Effector CD8-positive, alpha-beta T cell (primary cell): Measurements from ENCODE around the gene ARSG.
"Not testable (repeated sequence)": the region's sequence is repeated elsewhere in the genome, so short reads cannot be mapped to it uniquely, and the experiment has no call there.

Experiments used
- DNase-seq: peaks from one replicate; lab custom pipeline; 2025; lab: John Stamatoyannopoulos, UW

ARSG gene

DNA sequence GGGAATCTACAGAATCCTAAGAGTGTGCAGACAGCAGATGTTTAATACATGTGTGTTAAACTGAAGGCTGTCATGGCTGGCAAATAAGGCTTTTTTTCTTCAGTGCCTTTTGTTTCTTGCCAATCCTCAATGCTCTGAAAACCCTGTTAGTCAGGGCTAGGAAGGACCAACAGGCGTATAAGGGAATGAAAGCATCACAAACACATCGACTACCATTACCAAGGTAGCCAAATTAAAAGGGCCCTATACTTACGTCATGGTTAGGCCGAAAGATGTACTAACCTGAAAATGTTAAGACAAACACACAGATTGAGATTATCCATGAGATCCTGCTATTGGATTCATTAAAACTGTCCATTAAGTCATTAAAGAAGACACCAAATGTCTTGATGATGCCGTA, 13.5 kb upstream of the ARSG start:
- no peak for DNase-seq

DNA sequence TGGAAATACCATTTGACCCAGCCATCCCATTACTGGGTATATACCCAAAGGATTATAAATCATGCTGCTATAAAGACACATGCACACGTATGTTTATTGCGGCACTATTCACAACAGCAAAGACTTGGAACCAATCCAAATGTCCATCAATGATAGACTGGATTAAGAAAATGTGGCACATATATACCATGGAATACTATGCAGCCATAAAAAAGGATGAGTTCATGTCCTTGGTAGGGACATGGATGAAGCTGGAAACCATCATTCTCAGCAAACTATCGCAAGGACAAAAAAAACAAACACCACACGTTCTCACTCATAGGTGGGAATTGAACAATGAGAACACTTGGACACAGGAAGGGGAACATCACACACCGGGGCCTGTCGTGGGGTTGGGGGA, 9.3 kb upstream of the ARSG start:
- not testable (repeated sequence) for DNase-seq

DNA sequence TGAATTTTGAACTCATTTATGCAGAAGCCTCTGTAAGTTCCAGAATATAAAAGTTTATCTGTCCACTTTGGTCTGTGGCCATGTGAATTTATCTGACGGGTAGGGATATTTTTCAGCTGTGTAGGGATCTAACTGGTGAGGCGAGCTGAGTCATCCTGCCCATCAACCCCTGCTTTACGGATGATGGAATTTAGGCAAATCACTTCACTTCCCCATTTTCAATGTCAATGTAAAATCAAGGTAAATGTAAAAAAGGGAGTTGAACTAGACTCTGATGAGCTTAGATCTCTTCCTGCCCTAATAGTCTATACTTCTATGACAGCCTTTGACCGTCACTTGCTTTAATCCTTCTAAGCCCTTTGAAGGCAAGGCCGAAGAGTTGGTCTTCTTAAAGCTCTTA, 2.9 kb upstream of the ARSG start:
- no peak for DNase-seq

DNA sequence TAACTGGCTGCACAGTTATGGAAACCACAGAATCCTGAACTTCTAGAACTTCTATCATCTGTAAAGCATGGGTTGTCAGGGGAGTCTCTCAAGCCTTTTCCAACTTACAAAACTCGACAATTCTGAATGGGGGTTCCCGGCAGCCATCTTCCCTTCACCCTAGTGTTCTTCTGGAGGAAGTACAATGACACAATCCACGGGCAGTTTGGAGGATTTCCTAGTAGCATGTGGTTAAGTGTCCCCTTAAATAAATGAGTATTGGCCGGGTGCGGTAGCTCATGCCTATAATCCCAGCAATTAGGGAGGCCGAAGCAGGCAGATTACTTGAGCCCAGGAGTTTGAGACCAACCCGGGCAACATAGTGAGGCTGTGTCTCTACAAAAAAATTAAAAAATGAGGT, 2.5 kb upstream of the ARSG start:
- DNase-seq, result no peak

DNA sequence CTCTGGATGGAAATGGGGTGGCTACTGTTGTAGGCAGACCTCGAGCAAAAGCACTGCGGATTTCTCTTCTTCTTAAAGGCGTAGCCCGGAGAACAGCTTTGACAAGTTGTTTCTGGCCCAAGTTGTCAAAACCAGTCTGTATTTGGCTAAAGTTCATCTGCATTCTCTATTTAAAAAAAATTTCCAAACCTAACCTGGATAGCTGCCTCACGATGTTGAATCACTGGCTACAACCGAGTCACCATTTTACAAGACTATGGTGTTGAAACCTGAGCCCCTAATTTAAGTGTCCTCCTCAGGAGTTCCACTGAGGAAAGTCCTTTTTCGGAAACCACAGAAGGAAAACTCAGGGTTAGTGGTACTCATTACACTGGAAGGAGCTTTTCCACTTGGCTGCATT, 1.8 kb upstream of the ARSG start:
- no peak for DNase-seq

DNA sequence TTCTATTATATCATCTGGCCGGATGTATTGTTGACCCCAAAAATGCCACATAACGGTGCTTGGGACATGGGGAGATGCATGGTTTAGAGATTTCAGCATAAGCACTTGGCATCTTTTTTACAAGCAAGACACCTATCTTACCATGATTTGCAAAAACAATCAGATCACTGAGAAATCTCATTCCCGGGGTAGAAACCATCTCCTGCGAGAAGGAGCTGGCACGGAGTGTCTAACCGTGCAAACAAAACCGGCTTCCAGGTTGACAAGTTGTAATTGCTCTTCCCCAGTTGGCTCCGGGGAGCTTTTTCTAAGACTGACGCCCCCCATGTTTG, 1.4 kb upstream of the ARSG start:
- DNase-seq, result no peak

DNA sequence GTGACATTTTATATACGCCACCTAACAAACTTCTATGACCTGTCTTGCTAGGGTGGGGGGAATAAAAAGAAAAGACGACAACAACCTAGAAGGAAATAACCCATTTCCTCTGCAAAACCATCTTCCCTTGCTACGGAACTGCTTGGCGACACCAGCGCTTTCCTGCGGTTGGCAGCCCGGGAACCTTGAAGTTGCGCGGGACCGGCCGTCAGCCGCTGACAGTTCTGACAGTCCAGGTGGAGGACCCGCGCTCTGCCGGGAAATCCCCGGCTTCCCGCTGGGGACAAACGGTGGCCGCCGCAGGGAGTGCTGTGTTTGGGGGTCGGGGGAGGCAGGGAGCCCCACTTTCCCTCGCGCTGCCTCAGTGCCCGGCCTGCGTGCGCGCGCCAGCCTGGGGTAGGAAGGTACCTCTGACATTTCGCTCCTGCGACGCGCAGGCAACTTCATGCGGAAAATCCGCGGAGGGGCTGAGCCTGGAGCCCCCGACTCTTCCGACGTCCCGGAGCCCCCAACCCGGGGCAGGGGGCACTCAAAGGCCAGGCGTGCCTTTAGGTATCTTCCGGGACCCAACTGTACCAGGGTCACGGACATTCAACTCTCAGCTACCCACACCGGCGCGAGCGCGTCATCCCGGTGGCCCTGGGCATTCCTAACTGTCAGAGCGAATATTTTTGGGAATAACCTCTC, 884 bp upstream of the ARSG start:
- DNase-seq, result peak; percentile 49

DNA sequence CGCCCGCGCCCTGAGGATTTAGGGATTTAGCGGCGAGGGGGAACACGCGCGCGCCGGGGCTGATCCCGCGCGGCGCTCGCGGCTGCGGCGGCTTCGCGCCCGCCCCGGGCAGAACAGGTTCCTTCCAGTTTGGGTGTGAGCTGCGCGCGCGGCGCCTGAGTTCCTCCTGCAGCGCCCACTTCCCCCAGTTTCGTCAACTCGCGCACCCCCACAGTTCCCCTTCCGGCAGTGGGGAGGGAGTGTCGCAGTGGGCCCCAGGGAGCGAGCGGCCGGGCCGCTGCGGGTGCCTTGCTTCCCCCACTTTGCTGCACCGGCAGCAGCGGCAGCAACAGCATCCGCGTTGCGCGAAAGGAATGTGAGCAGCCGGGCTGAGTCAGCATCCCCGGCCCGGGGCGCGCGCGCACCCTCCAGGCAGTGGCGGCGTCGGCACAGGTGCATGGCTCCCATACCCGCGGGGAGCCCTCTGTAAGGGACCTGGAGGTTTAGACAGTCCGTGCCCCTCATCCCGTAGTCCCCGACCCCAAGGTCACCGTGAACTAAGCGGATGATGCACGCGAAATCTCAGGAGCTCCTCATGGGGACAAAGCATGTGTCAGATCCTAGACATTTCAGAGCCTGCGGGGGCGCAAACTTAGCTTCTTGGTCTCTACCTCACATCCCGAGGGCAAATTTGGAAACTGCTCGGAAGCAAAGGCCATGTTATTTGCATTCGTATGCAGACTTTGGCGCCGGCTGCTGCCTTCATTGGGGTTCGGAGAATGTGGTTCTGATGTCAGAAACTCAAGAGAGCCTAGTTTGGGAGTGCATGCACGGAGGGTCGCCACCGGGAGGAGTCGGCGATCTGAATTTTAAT, 767 bp downstream of the ARSG start:
- peak; percentile 80 for DNase-seq

DNA sequence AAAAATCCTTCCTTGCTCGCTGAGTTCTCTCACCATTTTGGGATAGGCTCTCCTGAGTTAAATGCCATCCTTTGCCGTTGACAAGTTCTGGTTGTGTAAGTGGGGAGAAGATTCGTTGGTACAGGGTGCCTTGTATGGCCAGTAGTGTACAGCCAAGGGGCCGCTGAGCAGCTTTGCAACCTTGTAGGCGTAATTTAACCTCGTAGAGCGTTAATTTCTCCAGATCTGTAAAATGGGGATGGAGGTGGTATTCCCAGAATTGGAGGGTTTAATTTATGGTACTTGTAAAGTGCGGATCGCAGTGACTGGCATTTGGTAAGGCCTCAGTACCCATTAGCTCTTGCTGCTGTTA, 1.4 kb downstream of the ARSG start:
- DNase-seq, result no peak

DNA sequence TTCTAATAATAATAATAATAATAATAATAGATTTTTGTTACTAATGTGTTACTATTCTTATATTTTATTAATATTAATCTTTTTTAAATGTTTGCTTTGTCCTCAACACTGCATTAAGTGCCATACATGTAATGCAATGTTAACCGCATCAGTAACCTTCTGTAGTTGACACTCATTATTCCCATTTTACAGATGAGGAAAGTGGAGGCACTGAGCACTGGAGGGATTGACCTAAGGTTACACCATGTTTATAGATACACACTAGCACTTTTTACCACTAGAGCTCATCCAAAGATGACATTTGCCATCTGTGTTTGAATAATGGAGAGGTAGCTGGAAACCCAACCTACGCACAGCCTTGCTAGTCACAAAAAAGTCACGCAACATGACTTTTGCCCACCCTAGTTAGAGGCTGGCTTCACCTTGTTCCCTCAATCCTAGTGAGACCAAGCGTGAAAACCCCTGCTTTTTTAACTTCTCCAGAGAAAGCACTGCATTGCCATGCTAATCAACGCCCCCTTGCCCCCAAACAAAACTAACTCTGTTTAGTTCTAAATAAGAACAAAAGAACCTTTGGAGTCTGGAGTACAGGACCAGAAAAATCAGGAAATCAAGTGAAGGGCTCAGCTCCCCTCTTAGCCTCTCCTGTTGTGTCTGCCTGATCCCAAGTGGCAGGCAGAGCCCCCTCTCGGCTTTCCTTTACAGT, 2.3 kb downstream of the ARSG start:
- DNase-seq, result no peak

DNA sequence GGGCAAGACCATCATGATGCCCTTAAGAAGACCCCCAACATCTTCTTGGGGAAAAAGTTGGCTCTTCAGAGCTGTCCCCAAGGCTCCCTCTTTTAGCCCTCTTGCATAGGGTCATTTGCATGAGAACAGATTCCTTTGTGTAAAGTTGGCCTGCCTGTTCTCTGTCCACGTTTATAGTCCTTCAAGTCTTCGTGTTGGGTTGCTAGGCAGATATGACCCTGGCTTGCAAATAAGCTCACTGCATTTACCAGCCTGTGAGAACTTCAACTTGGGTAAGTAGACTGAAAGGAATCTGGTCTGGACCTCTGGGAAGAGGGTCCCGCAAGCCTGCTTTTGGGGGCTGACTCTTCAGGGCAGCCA, 2.9 kb downstream of the ARSG start:
- DNase-seq, result no peak

DNA sequence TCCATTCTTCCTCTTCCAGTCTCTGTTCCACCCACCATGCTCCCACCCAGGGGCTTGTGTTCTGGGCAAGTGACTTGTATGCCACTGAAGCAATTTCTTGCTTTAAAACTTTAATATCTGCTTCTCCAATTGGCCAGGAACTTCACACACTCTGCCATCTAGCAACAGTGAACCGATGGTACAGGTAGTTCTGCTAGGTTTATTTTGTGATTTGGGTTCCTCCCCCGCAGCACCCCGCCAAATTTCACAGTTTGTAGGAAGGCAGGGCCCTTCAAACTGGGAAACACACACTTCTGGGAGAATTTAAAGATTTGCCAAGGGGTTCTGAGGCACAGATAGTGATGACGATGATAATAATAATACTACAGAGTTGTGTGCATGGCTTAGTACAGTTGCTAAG, 3.3 kb downstream of the ARSG start:
- no peak for DNase-seq

DNA sequence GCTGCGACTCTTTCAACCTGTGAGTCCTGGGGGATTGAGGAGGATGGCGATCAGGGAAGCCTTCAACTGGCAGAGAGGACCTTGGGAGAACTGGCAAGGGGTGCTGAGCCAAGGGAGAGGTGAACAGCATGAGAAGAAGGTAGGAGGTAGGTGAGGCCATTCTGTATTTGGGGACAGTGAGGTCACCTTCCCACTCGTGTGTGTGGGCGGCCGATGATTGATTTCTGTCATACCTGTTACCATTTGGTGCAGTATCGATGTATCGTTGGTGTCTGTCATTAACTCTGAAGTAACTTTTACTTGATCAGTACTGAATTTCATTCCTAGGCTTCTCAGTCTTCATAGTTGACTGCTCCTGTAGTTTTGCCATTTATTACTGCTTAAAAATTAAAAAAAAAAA, 3.8 kb downstream of the ARSG start:
- DNase-seq, result no peak

DNA sequence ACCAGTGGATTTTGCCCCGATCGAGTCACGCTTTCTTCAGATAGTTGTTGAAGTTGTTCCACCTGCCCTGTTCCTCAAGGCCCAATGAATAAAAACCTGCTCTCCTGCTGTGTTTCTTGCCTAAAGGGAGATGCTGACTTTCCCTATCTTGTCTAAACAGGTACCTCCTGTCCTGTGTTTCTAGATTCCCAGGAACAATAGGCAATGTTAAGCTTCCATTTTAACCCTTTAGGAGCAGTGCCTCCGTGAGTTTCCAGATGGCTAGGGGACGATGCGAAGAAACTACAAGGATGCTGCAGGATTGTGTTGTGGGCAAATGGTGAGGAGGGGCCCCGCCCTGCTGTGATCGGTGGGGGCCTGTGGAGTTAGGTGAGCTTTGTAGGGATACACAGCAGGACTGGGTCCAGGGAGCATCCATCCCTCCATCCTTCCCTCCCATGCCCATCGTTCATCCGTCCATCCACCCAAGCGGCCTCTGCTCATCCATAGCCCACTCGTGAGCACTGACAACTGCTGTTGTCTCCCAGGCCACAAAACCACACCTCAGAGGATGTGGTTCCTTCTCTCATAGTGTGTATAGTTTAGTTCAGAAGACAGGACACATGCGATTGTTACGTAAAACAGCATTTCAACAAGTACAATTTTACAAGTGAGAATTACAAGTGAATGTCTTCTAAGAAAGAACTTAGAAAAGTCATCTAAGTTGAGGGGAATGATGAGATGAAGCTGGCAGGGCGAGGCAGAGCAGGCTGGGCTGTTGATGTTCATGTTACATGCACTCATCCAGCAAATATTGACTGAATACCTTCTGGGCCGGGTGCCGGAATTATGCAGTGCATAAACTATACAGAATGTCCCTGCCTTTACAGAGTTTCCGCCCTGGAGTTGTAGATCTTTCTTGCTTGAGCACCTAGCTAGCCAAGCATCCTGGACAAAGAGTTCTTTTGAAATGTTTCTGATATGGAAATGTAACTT, 5.2 kb downstream of the ARSG start:
- DNase-seq, result peak; percentile 25

DNA sequence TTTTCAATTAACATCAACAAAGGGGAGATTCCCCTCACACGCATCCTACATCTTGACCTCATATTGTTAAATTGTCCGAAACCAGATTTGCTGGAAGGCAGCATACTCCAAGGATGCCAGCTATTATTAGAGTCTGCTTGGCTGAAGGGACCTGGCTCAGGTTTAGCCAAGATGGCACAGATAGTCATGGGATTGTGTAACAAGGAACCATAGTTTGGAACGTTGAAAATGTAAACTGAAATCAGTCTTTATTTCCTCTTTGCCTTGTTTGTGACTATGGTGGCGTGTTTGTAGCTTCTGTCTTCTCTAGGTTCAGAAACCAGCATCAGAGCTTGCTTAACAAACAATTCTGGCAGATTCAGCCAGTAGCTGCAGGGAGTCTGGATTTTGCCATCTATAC, 5.9 kb downstream of the ARSG start:
- no peak for DNase-seq

DNA sequence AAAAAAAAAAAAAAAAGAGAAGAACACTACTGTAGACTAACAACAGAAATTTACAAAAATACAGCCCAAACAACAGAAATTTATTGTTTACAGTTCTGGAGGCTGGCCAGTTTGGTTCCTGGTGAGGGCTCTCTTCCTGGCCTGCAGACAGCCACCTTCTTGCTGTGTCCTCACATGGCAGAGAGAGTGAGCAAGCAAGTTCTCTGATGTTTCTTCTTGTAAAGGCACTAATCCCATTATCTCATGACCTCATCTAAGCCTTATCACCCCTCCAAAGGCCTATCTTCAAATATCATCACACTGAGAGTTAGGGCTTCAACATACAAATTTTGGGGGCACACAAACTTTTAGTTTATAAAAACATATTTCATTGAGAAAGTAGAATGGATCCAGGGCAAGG, 7.3 kb downstream of the ARSG start:
- DNase-seq, result no peak

DNA sequence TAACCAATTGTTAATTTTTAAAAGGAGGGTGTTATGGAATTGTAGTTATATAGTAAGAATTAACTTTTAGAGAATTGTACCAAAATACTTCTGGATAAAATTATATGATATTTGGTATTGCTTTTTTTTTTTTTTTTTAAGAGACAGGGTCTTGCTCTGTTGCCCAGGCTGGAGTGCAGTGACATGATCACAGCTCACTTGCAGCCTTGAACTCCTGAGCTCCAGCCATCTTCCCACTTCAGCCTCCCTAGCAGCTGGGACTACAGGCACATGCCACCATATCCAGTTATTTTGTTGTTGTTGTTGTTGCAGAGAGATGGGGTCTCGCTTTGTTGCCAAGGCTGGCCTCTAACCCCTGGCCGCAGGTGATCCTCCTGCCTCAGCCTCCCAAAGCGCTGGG, 8.5 kb downstream of the ARSG start:
- no peak for DNase-seq

DNA sequence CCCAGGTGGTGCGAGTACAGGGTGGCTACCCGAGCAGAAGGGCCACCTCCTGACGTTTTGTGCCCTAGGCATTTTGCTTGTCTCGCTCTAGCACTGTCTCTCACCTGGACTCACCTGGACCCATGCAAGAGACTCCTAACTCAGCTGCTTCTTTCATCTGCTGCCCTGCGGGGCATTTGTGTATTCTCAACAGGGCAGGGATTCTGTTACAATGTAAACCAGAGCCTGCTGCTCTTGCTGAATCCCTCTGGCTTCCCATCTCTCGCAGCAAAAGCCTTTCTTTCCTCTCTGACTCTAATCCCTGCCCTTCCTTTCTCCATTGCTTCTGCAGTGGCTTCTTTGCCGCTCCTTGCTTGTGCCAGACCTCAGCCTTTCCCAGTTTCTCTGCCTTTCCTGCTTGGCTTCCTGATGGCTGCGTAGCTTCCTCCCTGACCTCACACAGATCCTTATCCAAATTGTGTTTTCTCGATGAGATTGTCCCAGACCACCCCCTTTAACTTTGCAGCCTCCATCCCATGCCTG, 10.2 kb downstream of the ARSG start:
- no peak for DNase-seq

DNA sequence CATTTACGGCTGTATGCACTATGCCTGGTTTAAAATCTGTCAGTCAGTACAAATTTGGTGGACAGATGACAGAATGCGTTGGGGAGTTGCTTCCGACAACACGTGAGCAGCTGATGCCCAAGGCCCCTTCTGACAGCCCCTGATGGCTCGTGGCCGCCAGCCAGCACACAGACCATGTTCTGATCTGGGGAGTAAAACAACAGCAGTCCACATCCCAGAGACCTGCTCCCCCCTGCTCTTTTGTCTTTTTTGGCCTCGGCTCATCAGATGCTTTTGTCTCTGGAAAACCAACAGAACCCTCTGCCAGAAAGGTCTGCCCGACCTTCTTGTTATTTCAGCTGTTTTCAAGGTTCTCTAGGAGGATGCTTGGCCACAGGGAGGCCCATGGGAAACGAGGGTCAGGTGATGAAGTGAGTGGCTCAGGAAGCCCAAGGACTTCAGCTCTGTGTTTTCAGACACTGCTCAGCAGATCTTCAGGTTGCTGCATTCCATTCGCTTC, 10.8 kb downstream of the ARSG start:
- no peak for DNase-seq

DNA sequence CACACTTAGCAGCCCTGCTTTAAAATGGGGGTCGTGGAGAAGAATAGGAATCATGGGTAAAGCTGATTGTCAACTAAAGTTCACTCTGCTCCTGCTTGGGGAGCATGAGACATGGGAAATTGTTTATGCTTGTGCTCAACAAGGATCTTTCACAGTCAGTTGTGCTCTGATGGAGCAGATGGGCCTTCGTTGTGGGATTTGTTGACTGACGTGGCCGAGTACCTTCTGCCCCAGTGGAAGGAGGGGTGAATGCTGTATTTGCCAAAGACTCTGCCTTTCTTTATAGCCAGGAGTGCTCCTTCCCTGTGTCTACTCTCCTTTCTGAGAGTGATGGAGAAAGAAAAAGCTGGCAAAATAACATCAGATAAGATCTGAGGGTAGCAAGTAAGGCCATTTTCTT, 11.4 kb downstream of the ARSG start:
- DNase-seq, result no peak

DNA sequence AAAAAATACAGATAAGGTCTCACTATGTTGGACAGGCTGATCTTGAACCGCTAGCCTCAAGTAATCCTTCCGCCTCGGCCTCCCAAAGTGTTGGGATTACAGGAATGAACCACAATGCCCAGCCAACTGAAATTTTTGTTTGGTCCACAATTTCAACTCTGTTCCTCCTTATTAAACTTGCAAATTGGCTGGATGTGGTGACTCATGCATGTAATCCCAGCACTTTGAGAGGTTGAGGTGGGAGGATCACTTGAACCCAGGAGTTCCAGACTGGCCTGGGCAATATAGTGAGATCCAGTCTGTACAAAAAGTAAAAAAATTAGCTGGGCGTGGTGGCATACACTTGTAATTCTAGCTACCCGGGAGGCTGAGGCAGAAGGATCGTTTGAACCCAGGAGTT, 13.4 kb downstream of the ARSG start:
- no peak for DNase-seq

DNA sequence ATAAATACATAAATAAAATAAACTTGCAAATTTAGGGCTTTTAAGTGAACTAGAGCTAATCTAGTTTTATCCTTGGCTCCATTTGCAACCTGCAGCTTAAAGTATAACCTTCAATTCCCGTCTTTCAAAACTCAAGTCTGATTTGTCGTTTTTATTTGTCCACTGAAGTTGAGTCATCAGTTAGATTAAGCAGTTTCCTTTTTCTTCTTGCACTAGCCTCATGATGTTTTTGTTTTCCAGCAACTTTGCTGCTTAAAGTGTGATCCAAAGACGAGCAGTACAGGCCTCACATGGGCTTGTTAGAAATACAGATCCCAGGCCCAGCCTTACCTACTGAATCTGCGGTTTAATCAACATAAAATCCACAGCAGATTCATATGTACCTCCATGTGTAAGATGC, 13.8 kb downstream of the ARSG start:
- DNase-seq, result no peak
